NCI-H69 (cell line): ENCODE data around the gene POMGNT2.

ENCODE experiments used
- DNase-seq: peaks from one replicate; lab custom pipeline; 2025; lab: John Stamatoyannopoulos, UW

POMGNT2 gene

GRCh38 chr3:43102773-43103480, 3.0 kb downstream of the POMGNT2 start:
- DNase-seq, result peak; percentile 6

GRCh38 chr3:43098761-43099160, 7.1 kb downstream of the POMGNT2 start:
- no peak for DNase-seq

GRCh38 chr3:43097400-43098080, 8.3 kb downstream of the POMGNT2 start:
- DNase-seq, result no peak

- DNase-seq, result no peak
Observed at GRCh38 chr3:43096761-43097160, 9.1 kb downstream of the POMGNT2 start.

GRCh38 chr3:43095370-43095769, 10.5 kb downstream of the POMGNT2 start:
- no peak for DNase-seq

GRCh38 chr3:43094851-43095250, 11.0 kb downstream of the POMGNT2 start:
- no peak for DNase-seq

GRCh38 chr3:43094381-43094780, 11.5 kb downstream of the POMGNT2 start:
- DNase-seq, result no peak

- DNase-seq, result no peak
Observed at GRCh38 chr3:43093974-43094373, 11.9 kb downstream of the POMGNT2 start.

- DNase-seq, result no peak
Observed at GRCh38 chr3:43093006-43093405, 12.9 kb downstream of the POMGNT2 start.

- DNase-seq, result no peak
Observed at GRCh38 chr3:43091481-43091880, 14.4 kb downstream of the POMGNT2 start.

GRCh38 chr3:43090238-43090637, 15.6 kb downstream of the POMGNT2 start:
- no peak for DNase-seq

GRCh38 chr3:43089081-43089480, 16.8 kb downstream of the POMGNT2 start:
- DNase-seq, result no peak

- no peak for DNase-seq
Observed at GRCh38 chr3:43087249-43087776, 18.6 kb downstream of the POMGNT2 start.

- no peak for DNase-seq
Observed at GRCh38 chr3:43086460-43087165, 19.3 kb downstream of the POMGNT2 start.

GRCh38 chr3:43082457-43082856, 23.4 kb downstream of the POMGNT2 start:
- no peak for DNase-seq

- no peak for DNase-seq
Observed at GRCh38 chr3:43081796-43082195, 24.1 kb downstream of the POMGNT2 start.

- DNase-seq, result no peak
Observed at GRCh38 chr3:43080726-43081568, 24.9 kb downstream of the POMGNT2 start.

- DNase-seq, result no peak
Observed at GRCh38 chr3:43079536-43080332, 26.1 kb downstream of the POMGNT2 start.

GRCh38 chr3:43077707-43078106, 28.2 kb downstream of the POMGNT2 start:
- DNase-seq, result no peak

GRCh38 chr3:43077261-43077660, 28.6 kb downstream of the POMGNT2 start:
- no peak for DNase-seq

- no peak for DNase-seq
Observed at GRCh38 chr3:43076857-43077256, 29.0 kb downstream of the POMGNT2 start.
